Measurements from ENCODE around the gene ARCN1.

The ARCN1 gene

GRCh38 chr11:118621784-118622375, 49.7 kb downstream of the ARCN1 start:
- DNase-seq (ENCODE audit: low spot score), result no peak

- no peak for DNase-seq (ENCODE audit: low spot score)
Measured at GRCh38 chr11:118622376-118623268, 50.4 kb downstream of the ARCN1 start.

- DNase-seq (ENCODE audit: low spot score), result no peak
Measured at GRCh38 chr11:118623269-118623655, 51.1 kb downstream of the ARCN1 start.

GRCh38 chr11:118625036-118625690, 53.0 kb downstream of the ARCN1 start:
- DNase-seq (ENCODE audit: low spot score), result no peak

- DNase-seq (ENCODE audit: low spot score), result no peak
Measured at GRCh38 chr11:118625976-118626375, 53.8 kb downstream of the ARCN1 start.

GRCh38 chr11:118627566-118627965, 55.4 kb downstream of the ARCN1 start:
- no peak for DNase-seq (ENCODE audit: low spot score)

GRCh38 chr11:118628031-118628430, 55.8 kb downstream of the ARCN1 start:
- no peak for DNase-seq (ENCODE audit: low spot score)

- DNase-seq (ENCODE audit: low spot score), result no peak
Measured at GRCh38 chr11:118628432-118628831, 56.2 kb downstream of the ARCN1 start.

GRCh38 chr11:118628861-118629549, 56.8 kb downstream of the ARCN1 start:
- no peak for DNase-seq (ENCODE audit: low spot score)

- no peak for DNase-seq (ENCODE audit: low spot score)
Measured at GRCh38 chr11:118629761-118630661, 57.8 kb downstream of the ARCN1 start.

GRCh38 chr11:118631142-118631909, 59.1 kb downstream of the ARCN1 start:
- DNase-seq (ENCODE audit: low spot score), result no peak

- DNase-seq (ENCODE audit: low spot score), result no peak
Measured at GRCh38 chr11:118632577-118633318, 60.5 kb downstream of the ARCN1 start.

- DNase-seq (ENCODE audit: low spot score), result no peak
Measured at GRCh38 chr11:118633319-118633690, 61.1 kb downstream of the ARCN1 start.

GRCh38 chr11:118633979-118634378, 61.8 kb downstream of the ARCN1 start:
- no peak for DNase-seq (ENCODE audit: low spot score)

- no peak for DNase-seq (ENCODE audit: low spot score)
Measured at GRCh38 chr11:118634431-118635236, 62.4 kb downstream of the ARCN1 start.

- DNase-seq (ENCODE audit: low spot score), result no peak
Measured at GRCh38 chr11:118635237-118635591, 63.0 kb downstream of the ARCN1 start.

GRCh38 chr11:118635642-118636041, 63.4 kb downstream of the ARCN1 start:
- no peak for DNase-seq (ENCODE audit: low spot score)

GRCh38 chr11:118636569-118637290, 64.5 kb downstream of the ARCN1 start:
- DNase-seq (ENCODE audit: low spot score), result no peak
